GM23248 (cell line): ENCODE results near the gene INAFM1.

Experiments used
- EZH2 ChIP-seq: fragments of 200-600 bp; sonication (generic); IDR thresholded peaks from 2 replicates; pipeline ENCODE4 v1.6.1; 2018; ENCODE audit warnings: antibody characterized with exemption, mild to moderate bottlenecking; ENCODE audit not compliant: insufficient read depth, poor library complexity, severe bottlenecking
- EZH2phosphoT487 ChIP-seq: fragments of 200-600 bp; sonication (generic); IDR thresholded peaks from 2 replicates; pipeline ENCODE4 v1.6.1; 2018; ENCODE audit warnings: antibody characterized with exemption, moderate library complexity, mild to moderate bottlenecking, low read depth; ENCODE audit not compliant: insufficient read depth

- TF ChIP-seq EZH2: no peak
- no peak for TF ChIP-seq EZH2phosphoT487
These were observed 45.6 kb upstream of the INAFM1 start for GRCh38 chr19:47228937-47229675.
